Measurements from ENCODE around the gene MAP4K1.
"Not testable (repeated sequence)": the region's sequence is repeated elsewhere in the genome, so short reads cannot be mapped to it uniquely, and the experiment has no call there.

MAP4K1 gene

GRCh38 chr19:38583219-38583984, 34.4 kb downstream of the MAP4K1 start:
- no peak for FAIRE-seq

GRCh38 chr19:38580080-38580479, 37.7 kb downstream of the MAP4K1 start:
- TF ChIP-seq CTCF (IDR thresholded peaks at IDR 0.05; ENCODE audit: insufficient read depth, missing control alignments), result no peak
- no peak for FAIRE-seq
- no peak for DNase-seq (ENCODE audit: insufficient read length, low spot score)

More at GRCh38 chr19:38583219-38583984, 34.4 kb downstream of the MAP4K1 start:
- DNase-seq (ENCODE audit: insufficient read length, low spot score), result no peak
- no peak for TF ChIP-seq CTCF (IDR thresholded peaks at IDR 0.05; ENCODE audit: insufficient read depth, missing control alignments)

- FAIRE-seq; DNase-seq (ENCODE audit: insufficient read length, low spot score): not testable (repeated sequence)
These were observed 38.4 kb downstream of the MAP4K1 start for GRCh38 chr19:38579304-38579703.

- no peak for TF ChIP-seq CTCF (IDR thresholded peaks at IDR 0.05; ENCODE audit: insufficient read depth, missing control alignments)
- no peak for DNase-seq (ENCODE audit: insufficient read length, low spot score)
- no peak for FAIRE-seq
These were observed 39.9 kb downstream of the MAP4K1 start for GRCh38 chr19:38577826-38578225.

GRCh38 chr19:38571682-38572081, 46.1 kb downstream of the MAP4K1 start:
- FAIRE-seq, result no peak
- DNase-seq (ENCODE audit: insufficient read length, low spot score), result no peak
- no peak for TF ChIP-seq CTCF (IDR thresholded peaks at IDR 0.05; ENCODE audit: insufficient read depth, missing control alignments)

GRCh38 chr19:38569368-38569983, 48.3 kb downstream of the MAP4K1 start:
- DNase-seq (ENCODE audit: insufficient read length, low spot score) (no peak), FAIRE-seq (no peak)
- TF ChIP-seq CTCF (IDR thresholded peaks at IDR 0.05; ENCODE audit: insufficient read depth, missing control alignments), result no peak

GRCh38 chr19:38565691-38566105, 52.1 kb downstream of the MAP4K1 start:
- TF ChIP-seq CTCF (IDR thresholded peaks at IDR 0.05; ENCODE audit: insufficient read depth, missing control alignments), result no peak
- no peak for FAIRE-seq
- no peak for DNase-seq (ENCODE audit: insufficient read length, low spot score)

Measured in D721Med (cell line).